HEK293 (cell line): ENCODE results near the gene COPA.

Experiments used
- CTCF ChIA-PET: fragments of 350-600 bp; formaldehyde crosslinking; extraction: SDS; loops from one replicate; lab custom pipeline; 2021; ENCODE audit warnings: antibody characterized with exemption; lab: Yijun Ruan, JAX
- POLR2A ChIA-PET: fragments of 300-600 bp; formaldehyde crosslinking; extraction: SDS; loops from one replicate; lab custom pipeline; 2020; ENCODE audit warnings: antibody characterized with exemption, inconsistent platforms; lab: Yijun Ruan, JAX
- H3K27ac ChIP-seq: fragments of 200-500 bp; sonication (Bioruptor generic); 2 replicates; pipeline ENCODE4 v1.5.1; 2014; ENCODE audit warnings: low read depth, low read length, control low read depth, inconsistent platforms; ENCODE audit errors: extremely low read depth
- H3K36me3 ChIP-seq, 2 experiments: fragments of 200-500 bp in 1 of 2; sonication (Bioruptor generic) in 1 of 2; 1 replicate in 1 of 2; 2 replicates in 1 of 2; pipeline ENCODE4 v1.5.1; 2014 to 2017; ENCODE audit warnings: inconsistent platforms in 2 of 2, low read length in 2 of 2; ENCODE audit not compliant: control insufficient read depth in 2 of 2, insufficient read depth in 1 of 2
- H3K4me1 ChIP-seq: fragments of 200-500 bp; sonication (Bioruptor generic); 2 replicates; pipeline ENCODE4 v1.5.1; 2014; ENCODE audit warnings: mild to moderate bottlenecking, low read length, inconsistent platforms; ENCODE audit not compliant: control insufficient read depth, insufficient read depth
- H3K4me3 ChIP-seq: 2 replicates; pipeline ENCODE4 v1.5.1; 2011; ENCODE audit warnings: low read depth, mild to moderate bottlenecking, control low read depth, low read length, moderate library complexity
- H3K9me3 ChIP-seq: fragments of 200-500 bp; sonication (Bioruptor generic); 2 replicates; pipeline ENCODE4 v1.5.1; 2014; ENCODE audit warnings: low read depth, low read length, inconsistent platforms; ENCODE audit not compliant: control insufficient read depth, insufficient read depth
- KLF7 ChIP-seq: fragments of 450-650 bp; formaldehyde crosslinking; IDR thresholded peaks from 2 replicates; pipeline ENCODE4 v1.5.1; 2016; ENCODE audit warnings: missing biosample characterization, missing genetic modification characterization, borderline replicate concordance
- MZF1 ChIP-seq: fragments of 450-650 bp; formaldehyde crosslinking; IDR thresholded peaks from 2 replicates; pipeline ENCODE4 v1.5.1; 2017; ENCODE audit warnings: missing biosample characterization, missing genetic modification characterization, borderline replicate concordance
- PRDM4 ChIP-seq: fragments of 450-650 bp; formaldehyde crosslinking; IDR thresholded peaks from 2 replicates; pipeline ENCODE4 v1.5.1; 2017; ENCODE audit warnings: missing biosample characterization, missing genetic modification characterization
- RBAK ChIP-seq: fragments of 450-650 bp; formaldehyde crosslinking; IDR thresholded peaks from 2 replicates; pipeline ENCODE4 v1.5.1; 2016; ENCODE audit warnings: missing biosample characterization, missing genetic modification characterization
- ZNF114 ChIP-seq: fragments of 450-650 bp; formaldehyde crosslinking; IDR thresholded peaks from 2 replicates; pipeline ENCODE4 v1.5.0; 2017; ENCODE audit warnings: missing biosample characterization, missing genetic modification characterization
- ZNF155 ChIP-seq: fragments of 450-650 bp; formaldehyde crosslinking; IDR thresholded peaks from 2 replicates; pipeline ENCODE4 v1.5.1; 2016; ENCODE audit warnings: missing biosample characterization, missing genetic modification characterization
- ZNF175 ChIP-seq: fragments of 450-650 bp; formaldehyde crosslinking; IDR thresholded peaks from 2 replicates; pipeline ENCODE4 v1.5.1; 2016; ENCODE audit warnings: missing biosample characterization, missing genetic modification characterization
- ZNF184 ChIP-seq: fragments of 450-650 bp; IDR thresholded peaks from 2 replicates; pipeline ENCODE4 v1.5.1; 2018; ENCODE audit warnings: missing biosample characterization, mild to moderate bottlenecking, missing genetic modification characterization
- ZNF223 ChIP-seq: fragments of 450-650 bp; formaldehyde crosslinking; IDR thresholded peaks from 2 replicates; pipeline ENCODE4 v1.5.1; 2016; ENCODE audit warnings: missing biosample characterization, missing genetic modification characterization
- ZNF280D ChIP-seq: fragments of 450-650 bp; formaldehyde crosslinking; IDR thresholded peaks from 2 replicates; pipeline ENCODE4 v1.5.1; 2016; ENCODE audit warnings: missing biosample characterization, missing genetic modification characterization
- ZNF311 ChIP-seq: fragments of 450-650 bp; formaldehyde crosslinking; IDR thresholded peaks from 2 replicates; pipeline ENCODE4 v1.5.1; 2017; ENCODE audit warnings: missing biosample characterization, missing genetic modification characterization, borderline replicate concordance
- ZNF324 ChIP-seq: fragments of 450-650 bp; formaldehyde crosslinking; IDR thresholded peaks from 2 replicates; pipeline ENCODE4 v1.5.1; 2016; ENCODE audit warnings: missing biosample characterization, missing genetic modification characterization
- ZNF366 ChIP-seq: fragments of 450-650 bp; formaldehyde crosslinking; conservative IDR thresholded peaks from 2 replicates; pipeline ENCODE4 v1.5.1; 2016; ENCODE audit warnings: missing biosample characterization, missing genetic modification characterization
- ZNF404 ChIP-seq: fragments of 450-650 bp; formaldehyde crosslinking; IDR thresholded peaks from 2 replicates; pipeline ENCODE4 v1.5.1; 2017; ENCODE audit warnings: missing biosample characterization, missing genetic modification characterization
- ZNF423 ChIP-seq: fragments of 450-650 bp; formaldehyde crosslinking; IDR thresholded peaks from 2 replicates; pipeline ENCODE4 v1.5.1; 2016; ENCODE audit warnings: missing biosample characterization, missing genetic modification characterization
- ZNF624 ChIP-seq: fragments of 450-650 bp; formaldehyde crosslinking; IDR thresholded peaks from 2 replicates; pipeline ENCODE4 v1.5.1; 2017; ENCODE audit warnings: missing biosample characterization, missing genetic modification characterization
- ZNF629 ChIP-seq: fragments of 450-650 bp; formaldehyde crosslinking; IDR thresholded peaks from 2 replicates; pipeline ENCODE4 v1.5.1; 2017; ENCODE audit warnings: missing biosample characterization, missing genetic modification characterization
- ZNF837 ChIP-seq: fragments of 450-650 bp; formaldehyde crosslinking; IDR thresholded peaks from 2 replicates; pipeline ENCODE4 v1.5.1; 2016; ENCODE audit warnings: missing biosample characterization, missing genetic modification characterization
- ZSCAN23 ChIP-seq: fragments of 450-650 bp; formaldehyde crosslinking; IDR thresholded peaks from 2 replicates; pipeline ENCODE4 v1.5.1; 2016; ENCODE audit warnings: missing biosample characterization, missing genetic modification characterization
- TF ChIP-seq, protein P1 (sequence below): fragments of 450-650 bp; formaldehyde crosslinking; IDR thresholded peaks from 2 replicates; pipeline ENCODE4 v1.5.1; 2017; ENCODE audit warnings: missing biosample characterization, missing genetic modification characterization
- TF ChIP-seq, protein P2 (sequence below): fragments of 450-650 bp; formaldehyde crosslinking; IDR thresholded peaks from 2 replicates; pipeline ENCODE4 v1.5.1; 2016; ENCODE audit warnings: missing biosample characterization, missing genetic modification characterization
- TF ChIP-seq, protein P3 (sequence below): fragments of 450-650 bp; formaldehyde crosslinking; IDR thresholded peaks from 2 replicates; pipeline ENCODE4 v1.5.1; 2017; ENCODE audit warnings: missing biosample characterization, mild to moderate bottlenecking, missing genetic modification characterization, moderate library complexity
- TF ChIP-seq, protein P4 (sequence below): fragments of 450-650 bp; formaldehyde crosslinking; IDR thresholded peaks from 2 replicates; pipeline ENCODE4 v1.5.1; 2016; ENCODE audit warnings: missing biosample characterization, missing genetic modification characterization

The COPA gene

GRCh38 chr1:160256396-160257046 lies 86.5 kb downstream of the COPA start:
- ChIA-PET CTCF (interaction anchor here (0.7 to 5.4 kb wide), 7 partner anchors 35 to 172 kb away, joined by 3 to 35 read pairs (median 4); no protein-coding TSS in a partner anchor), POLR2A (interaction anchor here (0.9 to 1.1 kb wide), 2 partner anchors 28 to 35 kb away, joined by 3 read pairs; partner anchors contain the start of gene PEX19)
- Histone ChIP-seq H3K9me3 (no peaks in the 10 kb centered on the region), H3K4me1 (peaks cover 34% of the 10 kb centered on the region), H3K36me3 (peaks cover 9 to 10% of the 10 kb centered on the region in 2 experiments), H3K4me3 (no peak overlapping the region), H3K27ac (no peak overlapping the region)
- 0 out of 2 replicates have a peak, but pooled peaks have one; percentile 19 for TF ChIP-seq ZNF366
- TF ChIP-seq ZNF423 = no peak
- TF ChIP-seq ZNF837 (tag by site-specific recombination) = no peak
- TF ChIP-seq ZNF629 = 0 out of 2 replicates have a peak, but pooled peaks have one; percentile 29
- no peak for TF ChIP-seq ZNF114 (tag by site-specific recombination)
- no peak for TF ChIP-seq KLF7 (tag by site-specific recombination)
- TF ChIP-seq ZNF624 = no peak
- TF ChIP-seq ZSCAN23 (tag by site-specific recombination) = peak; percentile 15; the same call in 1 of the 2 replicates
- no peak for TF ChIP-seq ZNF404 (tag by site-specific recombination)
- TF ChIP-seq ZNF324 (tag by site-specific recombination) = no peak
- TF ChIP-seq, protein P1, sequence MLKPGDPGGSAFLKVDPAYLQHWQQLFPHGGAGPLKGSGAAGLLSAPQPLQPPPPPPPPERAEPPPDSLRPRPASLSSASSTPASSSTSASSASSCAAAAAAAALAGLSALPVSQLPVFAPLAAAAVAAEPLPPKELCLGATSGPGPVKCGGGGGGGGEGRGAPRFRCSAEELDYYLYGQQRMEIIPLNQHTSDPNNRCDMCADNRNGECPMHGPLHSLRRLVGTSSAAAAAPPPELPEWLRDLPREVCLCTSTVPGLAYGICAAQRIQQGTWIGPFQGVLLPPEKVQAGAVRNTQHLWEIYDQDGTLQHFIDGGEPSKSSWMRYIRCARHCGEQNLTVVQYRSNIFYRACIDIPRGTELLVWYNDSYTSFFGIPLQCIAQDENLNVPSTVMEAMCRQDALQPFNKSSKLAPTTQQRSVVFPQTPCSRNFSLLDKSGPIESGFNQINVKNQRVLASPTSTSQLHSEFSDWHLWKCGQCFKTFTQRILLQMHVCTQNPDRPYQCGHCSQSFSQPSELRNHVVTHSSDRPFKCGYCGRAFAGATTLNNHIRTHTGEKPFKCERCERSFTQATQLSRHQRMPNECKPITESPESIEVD (tag by site-specific recombination) = peak; percentile 95
- TF ChIP-seq, protein P2, sequence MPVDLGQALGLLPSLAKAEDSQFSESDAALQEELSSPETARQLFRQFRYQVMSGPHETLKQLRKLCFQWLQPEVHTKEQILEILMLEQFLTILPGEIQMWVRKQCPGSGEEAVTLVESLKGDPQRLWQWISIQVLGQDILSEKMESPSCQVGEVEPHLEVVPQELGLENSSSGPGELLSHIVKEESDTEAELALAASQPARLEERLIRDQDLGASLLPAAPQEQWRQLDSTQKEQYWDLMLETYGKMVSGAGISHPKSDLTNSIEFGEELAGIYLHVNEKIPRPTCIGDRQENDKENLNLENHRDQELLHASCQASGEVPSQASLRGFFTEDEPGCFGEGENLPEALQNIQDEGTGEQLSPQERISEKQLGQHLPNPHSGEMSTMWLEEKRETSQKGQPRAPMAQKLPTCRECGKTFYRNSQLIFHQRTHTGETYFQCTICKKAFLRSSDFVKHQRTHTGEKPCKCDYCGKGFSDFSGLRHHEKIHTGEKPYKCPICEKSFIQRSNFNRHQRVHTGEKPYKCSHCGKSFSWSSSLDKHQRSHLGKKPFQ (tag by site-specific recombination) = no peak
- no peak for TF ChIP-seq ZNF175 (tag by site-specific recombination)
- no peak for TF ChIP-seq ZNF184 (tag by site-specific recombination)
- TF ChIP-seq MZF1 (tag by site-specific recombination) = no peak
- TF ChIP-seq ZNF280D = no peak
- TF ChIP-seq PRDM4 (tag by site-specific recombination) = no peak
- TF ChIP-seq, protein P3, sequence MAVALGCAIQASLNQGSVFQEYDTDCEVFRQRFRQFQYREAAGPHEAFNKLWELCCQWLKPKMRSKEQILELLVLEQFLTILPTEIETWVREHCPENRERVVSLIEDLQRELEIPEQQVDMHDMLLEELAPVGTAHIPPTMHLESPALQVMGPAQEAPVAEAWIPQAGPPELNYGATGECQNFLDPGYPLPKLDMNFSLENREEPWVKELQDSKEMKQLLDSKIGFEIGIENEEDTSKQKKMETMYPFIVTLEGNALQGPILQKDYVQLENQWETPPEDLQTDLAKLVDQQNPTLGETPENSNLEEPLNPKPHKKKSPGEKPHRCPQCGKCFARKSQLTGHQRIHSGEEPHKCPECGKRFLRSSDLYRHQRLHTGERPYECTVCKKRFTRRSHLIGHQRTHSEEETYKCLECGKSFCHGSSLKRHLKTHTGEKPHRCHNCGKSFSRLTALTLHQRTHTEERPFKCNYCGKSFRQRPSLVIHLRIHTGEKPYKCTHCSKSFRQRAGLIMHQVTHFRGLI = no peak
- TF ChIP-seq RBAK (tag by site-specific recombination) = no peak
- TF ChIP-seq, protein P4, sequence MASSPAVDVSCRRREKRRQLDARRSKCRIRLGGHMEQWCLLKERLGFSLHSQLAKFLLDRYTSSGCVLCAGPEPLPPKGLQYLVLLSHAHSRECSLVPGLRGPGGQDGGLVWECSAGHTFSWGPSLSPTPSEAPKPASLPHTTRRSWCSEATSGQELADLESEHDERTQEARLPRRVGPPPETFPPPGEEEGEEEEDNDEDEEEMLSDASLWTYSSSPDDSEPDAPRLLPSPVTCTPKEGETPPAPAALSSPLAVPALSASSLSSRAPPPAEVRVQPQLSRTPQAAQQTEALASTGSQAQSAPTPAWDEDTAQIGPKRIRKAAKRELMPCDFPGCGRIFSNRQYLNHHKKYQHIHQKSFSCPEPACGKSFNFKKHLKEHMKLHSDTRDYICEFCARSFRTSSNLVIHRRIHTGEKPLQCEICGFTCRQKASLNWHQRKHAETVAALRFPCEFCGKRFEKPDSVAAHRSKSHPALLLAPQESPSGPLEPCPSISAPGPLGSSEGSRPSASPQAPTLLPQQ (tag by site-specific recombination) = 0 out of 2 replicates have a peak, but pooled peaks have one; percentile 24
- TF ChIP-seq ZNF223 (tag by site-specific recombination) = no peak
- TF ChIP-seq ZNF311 (tag by site-specific recombination) = no peak
- no peak for TF ChIP-seq ZNF155 (tag by site-specific recombination)
